HEK293 (cell line): ENCODE results near the gene ZFYVE19.

Experiments used
- EGR2 ChIP-seq: fragments of 450-650 bp; formaldehyde crosslinking; IDR thresholded peaks from 2 replicates; pipeline ENCODE4 v1.5.1; 2016; ENCODE audit warnings: low read depth, missing biosample characterization, missing genetic modification characterization
- FEZF1 ChIP-seq: fragments of 450-650 bp; formaldehyde crosslinking; IDR thresholded peaks from 2 replicates; pipeline ENCODE4 v1.5.1; 2016; ENCODE audit warnings: missing biosample characterization, missing genetic modification characterization
- GLI2 ChIP-seq: fragments of 450-650 bp; formaldehyde crosslinking; IDR thresholded peaks from 2 replicates; pipeline ENCODE4; 2017; ENCODE audit warnings: missing biosample characterization, missing genetic modification characterization, low read depth, borderline replicate concordance
- KLF1 ChIP-seq: fragments of 450-650 bp; formaldehyde crosslinking; IDR thresholded peaks from 2 replicates; pipeline ENCODE4 v1.5.1; 2016; ENCODE audit warnings: missing biosample characterization, missing genetic modification characterization
- KLF17 ChIP-seq: fragments of 450-650 bp; formaldehyde crosslinking; IDR thresholded peaks from 2 replicates; pipeline ENCODE4 v1.5.1; 2016; ENCODE audit warnings: missing biosample characterization, missing genetic modification characterization
- KLF7 ChIP-seq: fragments of 450-650 bp; formaldehyde crosslinking; IDR thresholded peaks from 2 replicates; pipeline ENCODE4 v1.5.1; 2016; ENCODE audit warnings: missing biosample characterization, missing genetic modification characterization, borderline replicate concordance
- PRDM2 ChIP-seq: fragments of 450-650 bp; formaldehyde crosslinking; IDR thresholded peaks from 2 replicates; pipeline ENCODE4 v1.5.1; 2016; ENCODE audit warnings: missing biosample characterization, missing genetic modification characterization, borderline replicate concordance
- SCRT2 ChIP-seq: fragments of 450-650 bp; formaldehyde crosslinking; IDR thresholded peaks from 2 replicates; pipeline ENCODE4 v1.5.1; 2016; ENCODE audit warnings: missing biosample characterization, missing genetic modification characterization
- SP2 ChIP-seq: fragments of 450-650 bp; formaldehyde crosslinking; IDR thresholded peaks from 2 replicates; pipeline ENCODE4 v1.5.1; 2016; ENCODE audit warnings: missing biosample characterization, missing genetic modification characterization
- YY1 ChIP-seq: fragments of 450-650 bp; formaldehyde crosslinking; IDR thresholded peaks from 2 replicates; pipeline ENCODE4 v1.5.1; 2018; ENCODE audit warnings: missing biosample characterization, missing genetic modification characterization
- YY2 ChIP-seq: fragments of 450-650 bp; formaldehyde crosslinking; IDR thresholded peaks from 2 replicates; pipeline ENCODE4 v1.5.1; 2016; ENCODE audit warnings: missing biosample characterization, missing genetic modification characterization
- ZBTB20 ChIP-seq: fragments of 450-650 bp; formaldehyde crosslinking; IDR thresholded peaks from 2 replicates; pipeline ENCODE4 v1.5.1; 2016; ENCODE audit warnings: missing biosample characterization, missing genetic modification characterization
- ZBTB48 ChIP-seq: fragments of 450-650 bp; formaldehyde crosslinking; IDR thresholded peaks from 2 replicates; pipeline ENCODE4 v1.5.1; 2016; ENCODE audit warnings: missing biosample characterization, missing genetic modification characterization
- ZIC2 ChIP-seq: fragments of 450-650 bp; formaldehyde crosslinking; IDR thresholded peaks from 2 replicates; pipeline ENCODE4 v1.5.1; 2016; ENCODE audit warnings: missing biosample characterization, missing genetic modification characterization
- ZNF10 ChIP-seq: fragments of 450-650 bp; formaldehyde crosslinking; IDR thresholded peaks from 2 replicates; pipeline ENCODE4 v1.5.1; 2017; ENCODE audit warnings: missing biosample characterization, missing genetic modification characterization
- ZNF16 ChIP-seq: fragments of 450-650 bp; formaldehyde crosslinking; IDR thresholded peaks from 2 replicates; pipeline ENCODE4 v1.5.1; 2016; ENCODE audit warnings: low read depth, missing biosample characterization, missing genetic modification characterization
- ZNF174 ChIP-seq: fragments of 450-650 bp; formaldehyde crosslinking; IDR thresholded peaks from 2 replicates; pipeline ENCODE4 v1.5.0; 2017; ENCODE audit warnings: missing biosample characterization, mild to moderate bottlenecking, missing genetic modification characterization
- ZNF341 ChIP-seq: fragments of 450-650 bp; formaldehyde crosslinking; IDR thresholded peaks from 2 replicates; pipeline ENCODE4; 2016; ENCODE audit warnings: low read depth, missing biosample characterization, missing genetic modification characterization
- ZNF610 ChIP-seq: fragments of 450-650 bp; formaldehyde crosslinking; IDR thresholded peaks from 2 replicates; pipeline ENCODE4 v1.5.1; 2016; ENCODE audit warnings: missing biosample characterization, missing genetic modification characterization, borderline replicate concordance
- ZNF76 ChIP-seq: fragments of 450-650 bp; formaldehyde crosslinking; IDR thresholded peaks from 2 replicates; pipeline ENCODE4; 2016; ENCODE audit warnings: low read depth, missing biosample characterization, missing genetic modification characterization, borderline replicate concordance
- ZNF843 ChIP-seq: fragments of 450-650 bp; formaldehyde crosslinking; IDR thresholded peaks from 2 replicates; pipeline ENCODE4 v1.5.1; 2016; ENCODE audit warnings: missing biosample characterization, missing genetic modification characterization
- ZXDB ChIP-seq: fragments of 450-650 bp; formaldehyde crosslinking; IDR thresholded peaks from 2 replicates; pipeline ENCODE4 v1.5.1; 2016; ENCODE audit warnings: missing biosample characterization, missing genetic modification characterization
- TF ChIP-seq, protein P1 (sequence below): fragments of 450-650 bp; formaldehyde crosslinking; IDR thresholded peaks from 2 replicates; pipeline ENCODE4 v1.5.1; 2016; ENCODE audit warnings: missing biosample characterization, missing genetic modification characterization
- TF ChIP-seq, protein P2 (sequence below): fragments of 450-650 bp; formaldehyde crosslinking; IDR thresholded peaks from 2 replicates; pipeline ENCODE4 v1.5.1; 2016; ENCODE audit warnings: missing biosample characterization, missing genetic modification characterization

Gene ZFYVE19

GRCh38 chr15:40807028-40807887, at the start of gene ZFYVE19, which contains the start of gene DNAJC17 (continued):
- TF ChIP-seq ZNF76 (tag by site-specific recombination), result peak; percentile 99
- no peak for TF ChIP-seq ZNF16 (tag by site-specific recombination)
- TF ChIP-seq KLF7, result peak; percentile 89
- TF ChIP-seq ZNF341 (tag by site-specific recombination), result peak; percentile 77
- peak; percentile 64 for TF ChIP-seq SP2 (tag by site-specific recombination)
- TF ChIP-seq ZNF843 (tag by site-specific recombination), result peak; percentile 13; the same call in 1 of the 2 replicates
- peak; percentile 69; the same call in 1 of the 2 replicates for TF ChIP-seq ZBTB48 (tag by site-specific recombination)
- TF ChIP-seq GLI2 (tag by site-specific recombination), result no peak
- peak; percentile 49; the same call in 1 of the 2 replicates for TF ChIP-seq KLF17 (tag by site-specific recombination)
- TF ChIP-seq EGR2 (tag by site-specific recombination), result 0 out of 2 replicates have a peak, but pooled peaks have one; percentile 44
- no peak for TF ChIP-seq ZNF10 (tag by site-specific recombination)
- TF ChIP-seq SCRT2 (tag by site-specific recombination), result peak; percentile 34; the same call in 1 of the 2 replicates
- TF ChIP-seq ZBTB20 (tag by site-specific recombination), result peak; percentile 91
- TF ChIP-seq ZNF610 (tag by site-specific recombination), result 0 out of 2 replicates have a peak, but pooled peaks have one; percentile 27
- TF ChIP-seq ZIC2 (tag by site-specific recombination), result peak; percentile 28; the same call in 1 of the 2 replicates
- peak; percentile 77 for TF ChIP-seq YY2 (tag by site-specific recombination)
- TF ChIP-seq ZXDB (tag by site-specific recombination), result peak; percentile 66; the same call in 1 of the 2 replicates
- no peak for TF ChIP-seq FEZF1 (tag by site-specific recombination)
- TF ChIP-seq, protein P1, sequence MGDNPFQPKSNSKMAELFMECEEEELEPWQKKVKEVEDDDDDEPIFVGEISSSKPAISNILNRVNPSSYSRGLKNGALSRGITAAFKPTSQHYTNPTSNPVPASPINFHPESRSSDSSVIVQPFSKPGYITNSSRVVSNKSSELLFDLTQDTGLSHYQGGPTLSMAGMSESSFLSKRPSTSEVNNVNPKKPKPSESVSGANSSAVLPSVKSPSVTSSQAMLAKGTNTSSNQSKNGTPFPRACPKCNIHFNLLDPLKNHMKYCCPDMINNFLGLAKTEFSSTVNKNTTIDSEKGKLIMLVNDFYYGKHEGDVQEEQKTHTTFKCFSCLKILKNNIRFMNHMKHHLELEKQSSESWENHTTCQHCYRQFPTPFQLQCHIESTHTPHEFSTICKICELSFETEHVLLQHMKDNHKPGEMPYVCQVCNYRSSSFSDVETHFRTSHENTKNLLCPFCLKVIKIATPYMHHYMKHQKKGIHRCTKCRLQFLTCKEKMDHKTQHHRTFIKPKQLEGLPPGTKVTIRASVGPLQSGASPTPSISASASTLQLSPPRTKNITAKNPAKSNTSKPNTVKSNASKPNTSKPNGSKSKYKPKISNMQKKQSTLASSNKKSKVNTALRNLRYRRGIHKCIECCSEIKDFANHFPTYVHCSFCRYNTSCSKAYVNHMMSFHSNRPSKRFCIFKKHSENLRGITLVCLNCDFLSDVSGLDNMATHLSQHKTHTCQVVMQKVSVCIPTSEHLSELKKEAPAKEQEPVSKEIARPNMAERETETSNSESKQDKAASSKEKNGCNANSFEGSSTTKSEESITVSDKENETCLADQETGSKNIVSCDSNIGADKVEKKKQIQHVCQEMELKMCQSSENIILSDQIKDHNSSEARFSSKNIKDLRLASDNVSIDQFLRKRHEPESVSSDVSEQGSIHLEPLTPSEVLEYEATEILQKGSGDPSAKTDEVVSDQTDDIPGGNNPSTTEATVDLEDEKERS (tag by site-specific recombination), result no peak
- no peak for TF ChIP-seq PRDM2 (tag by site-specific recombination)
- TF ChIP-seq, protein P2, sequence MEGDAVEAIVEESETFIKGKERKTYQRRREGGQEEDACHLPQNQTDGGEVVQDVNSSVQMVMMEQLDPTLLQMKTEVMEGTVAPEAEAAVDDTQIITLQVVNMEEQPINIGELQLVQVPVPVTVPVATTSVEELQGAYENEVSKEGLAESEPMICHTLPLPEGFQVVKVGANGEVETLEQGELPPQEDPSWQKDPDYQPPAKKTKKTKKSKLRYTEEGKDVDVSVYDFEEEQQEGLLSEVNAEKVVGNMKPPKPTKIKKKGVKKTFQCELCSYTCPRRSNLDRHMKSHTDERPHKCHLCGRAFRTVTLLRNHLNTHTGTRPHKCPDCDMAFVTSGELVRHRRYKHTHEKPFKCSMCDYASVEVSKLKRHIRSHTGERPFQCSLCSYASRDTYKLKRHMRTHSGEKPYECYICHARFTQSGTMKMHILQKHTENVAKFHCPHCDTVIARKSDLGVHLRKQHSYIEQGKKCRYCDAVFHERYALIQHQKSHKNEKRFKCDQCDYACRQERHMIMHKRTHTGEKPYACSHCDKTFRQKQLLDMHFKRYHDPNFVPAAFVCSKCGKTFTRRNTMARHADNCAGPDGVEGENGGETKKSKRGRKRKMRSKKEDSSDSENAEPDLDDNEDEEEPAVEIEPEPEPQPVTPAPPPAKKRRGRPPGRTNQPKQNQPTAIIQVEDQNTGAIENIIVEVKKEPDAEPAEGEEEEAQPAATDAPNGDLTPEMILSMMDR (tag by site-specific recombination), result peak; percentile 63
- TF ChIP-seq YY1, result 0 out of 2 replicates have a peak, but pooled peaks have one; percentile 28
- peak; percentile 91 for TF ChIP-seq KLF1
- no peak for TF ChIP-seq ZNF174
